ENCODE results near the gene ABHD8. TPM values are rescaled to one million over a fixed set of nuclear protein-coding genes. Genes with fewer than 3 reads are reported as not detected.

Gene ABHD8
- total and polyA plus RNA-seq, 12 donors, result 2.3 to 60.0 (median 35.8) TPM

DNA sequence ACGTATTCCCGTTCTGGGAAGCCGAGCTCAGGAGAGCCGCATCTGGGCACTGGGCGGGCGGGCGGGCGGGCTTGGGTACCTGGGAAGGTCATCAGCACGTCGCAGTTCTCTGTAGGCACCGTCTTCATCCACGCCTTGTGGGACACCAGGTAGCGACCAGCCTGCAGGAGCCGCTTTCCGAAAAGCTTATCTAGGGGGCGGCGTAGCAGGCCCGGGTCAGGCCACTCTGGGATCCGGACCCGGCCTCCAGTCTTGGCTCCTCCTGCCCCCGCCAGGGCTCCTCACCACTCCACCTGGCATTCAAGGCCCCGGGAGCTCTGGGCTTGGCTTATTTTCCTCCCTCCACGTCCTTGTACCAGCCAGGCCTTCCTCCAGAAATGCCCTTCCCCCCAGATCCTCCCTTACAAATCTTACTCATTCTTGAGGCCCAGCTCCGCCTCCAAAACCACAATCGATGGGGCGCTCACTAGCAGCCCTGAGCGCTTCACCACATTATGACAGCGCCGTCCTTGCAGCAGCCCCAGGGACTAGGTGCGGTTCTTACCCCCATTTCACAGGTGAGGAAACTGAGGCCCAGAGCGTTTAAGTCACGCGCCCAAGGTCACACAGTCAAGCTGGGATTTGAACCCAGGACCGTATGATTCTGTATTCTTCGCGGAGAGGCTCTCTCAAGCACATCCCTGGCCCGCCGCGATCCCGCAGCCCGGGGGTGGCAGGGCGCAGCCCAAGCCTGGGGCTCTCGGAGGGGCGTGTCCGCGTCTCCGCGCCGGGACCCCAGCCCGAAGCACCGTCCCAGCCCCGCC is 30.6 kb upstream of the ABHD8 start:
- TF ChIP-seq POLR2A (IDR thresholded peaks at IDR 0.05), result peak in 1 of 2 donors; percentile 76
- TF ChIP-seq CTCF (IDR thresholded peaks at IDR 0.05), result no peak
- peak overlapping the region; percentile 72 to 91 (median 83) for H3K27ac ChIP-seq
- H3K4me3 ChIP-seq, result peak overlapping the region; percentile 6 to 76 (median 50)
- no peaks in the 10 kb centered on the region for H3K36me3 ChIP-seq (replicated peaks in 1 of 2)
- DNase-seq, result peak; percentile 75 to 89 (median 88)
- H3K9me3 ChIP-seq (replicated peaks in 1 of 3), result no peaks in the 10 kb centered on the region
- intact Hi-C loops (cut with DNase I), result no loop called here
- WGBS, 4 donors, result 18 to 29% (median 23%) methylated on average over 16 to 52 of the region's 52 CpGs
- peaks cover 8 to 30% of the 10 kb centered on the region in 2 donors for H3K4me1 ChIP-seq (replicated peaks in 1 of 2)
- no peaks in the 10 kb centered on the region for H3K27me3 ChIP-seq

DNA sequence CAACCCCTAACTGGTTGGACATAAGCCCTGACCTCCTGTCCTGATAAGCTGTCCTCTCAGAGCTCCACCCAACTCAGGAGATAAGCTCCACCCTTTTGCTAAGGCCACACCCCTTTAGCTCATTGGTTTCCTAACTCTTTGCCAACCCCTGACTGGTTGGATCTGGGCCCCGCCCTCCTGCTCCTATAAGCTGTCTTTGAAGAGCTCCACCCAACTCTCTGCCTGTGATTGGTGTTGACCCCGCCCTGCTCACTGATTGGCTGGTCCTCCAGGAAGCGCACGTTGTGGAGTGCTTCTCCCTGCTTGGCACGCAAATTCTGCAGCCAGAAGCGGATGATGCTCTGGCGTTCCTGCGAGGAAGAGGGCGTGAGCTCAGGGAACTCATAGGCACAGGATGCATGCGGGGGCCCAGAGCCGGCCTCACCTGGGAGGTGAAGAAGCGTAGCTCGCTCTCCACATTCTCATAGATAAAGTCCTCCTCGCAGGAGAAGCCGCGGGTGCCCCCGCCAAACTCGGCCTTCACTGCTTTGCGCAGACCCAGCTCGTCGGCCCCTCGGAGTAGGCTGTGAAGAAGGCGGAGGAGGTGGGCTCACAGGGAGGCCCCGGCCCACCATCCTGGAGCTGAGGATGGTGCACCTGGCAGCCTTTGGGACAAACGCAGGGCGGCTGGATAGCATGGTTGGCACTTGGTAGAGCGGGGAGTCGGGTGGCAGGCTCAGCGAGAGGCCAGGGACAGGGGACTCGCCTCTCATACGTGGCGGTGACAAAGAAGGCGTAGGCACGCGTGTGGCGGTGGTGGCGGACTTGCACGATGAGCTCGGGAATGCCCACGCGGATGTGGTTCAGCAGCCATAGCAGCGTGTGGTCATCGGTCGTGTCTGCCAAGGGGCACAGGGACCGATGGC is 29.7 kb upstream of the ABHD8 start:
- Histone ChIP-seq H3K4me3 (peak overlapping the region in 1 of 4 donors; percentile 76), H3K4me1 (replicated peaks in 1 of 2) (peaks cover 9 to 33% of the 10 kb centered on the region in 2 donors), H3K36me3 (replicated peaks in 1 of 2) (no peaks in the 10 kb centered on the region), H3K9me3 (replicated peaks in 1 of 3) (no peaks in the 10 kb centered on the region), H3K27ac (peak overlapping the region in 2 of 5 donors; percentile 89 to 91), H3K27me3 (no peaks in the 10 kb centered on the region)
- peak in 5 of 7 donors; percentile 56 to 81 (median 65) for DNase-seq
- intact Hi-C loops (cut with DNase I), result no loop called here
- TF ChIP-seq POLR2A (IDR thresholded peaks at IDR 0.05), result no peak
- TF ChIP-seq CTCF (IDR thresholded peaks at IDR 0.05), result no peak
- 91 to 92% (median 92%) methylated on average over 18 to 45 of the region's 45 CpGs for WGBS, 4 donors

DNA sequence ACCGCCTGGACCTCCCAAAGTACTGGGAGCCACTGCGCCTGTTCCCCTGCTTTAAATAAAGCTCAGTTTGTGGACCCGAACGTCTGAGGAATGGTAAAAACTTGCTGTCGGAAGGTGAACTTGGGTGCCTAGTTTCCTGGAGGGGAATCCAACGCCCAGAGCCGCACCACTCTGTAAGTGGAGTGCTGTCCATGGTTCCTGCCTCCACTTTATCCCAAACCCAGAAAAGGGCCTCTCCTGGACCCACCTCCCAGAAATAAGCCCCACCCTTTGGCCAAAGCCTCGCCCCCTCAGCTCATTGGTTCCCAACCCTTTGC is 29.1 kb upstream of the ABHD8 start:
- H3K4me1 ChIP-seq (replicated peaks in 1 of 2), result peaks cover 4 to 36% of the 10 kb centered on the region in 2 donors
- TF ChIP-seq POLR2A (IDR thresholded peaks at IDR 0.05) (no peak), CTCF (IDR thresholded peaks at IDR 0.05) (no peak)
- intact Hi-C loops (cut with DNase I), result no loop called here
- no peaks in the 10 kb centered on the region for H3K27me3 ChIP-seq
- no peaks in the 10 kb centered on the region for H3K9me3 ChIP-seq (replicated peaks in 1 of 3)
- H3K36me3 ChIP-seq (replicated peaks in 1 of 2), result no peaks in the 10 kb centered on the region
- 89 to 97% (median 92%) methylated on average over 4 to 8 of the region's 8 CpGs for WGBS, 4 donors
- no peak overlapping the region for H3K4me3 ChIP-seq
- H3K27ac ChIP-seq, result no peak overlapping the region
- DNase-seq, result no peak

GRCh38 chr19:17331045-17331558 is 27.9 kb upstream of the ABHD8 start:
- DNase-seq, result no peak
- no peaks in the 10 kb centered on the region for H3K27me3 ChIP-seq
- intact Hi-C loops (cut with DNase I), result no loop called here
- H3K36me3 ChIP-seq (replicated peaks in 1 of 2), result no peaks in the 10 kb centered on the region
- no peak overlapping the region for H3K4me3 ChIP-seq
- no peak overlapping the region for H3K27ac ChIP-seq
- peaks cover 4 to 39% of the 10 kb centered on the region in 2 donors for H3K4me1 ChIP-seq (replicated peaks in 1 of 2)
- WGBS, 4 donors, result 89 to 96% (median 93%) methylated on average over 5 to 13 of the region's 13 CpGs
- H3K9me3 ChIP-seq (replicated peaks in 1 of 3), result no peaks in the 10 kb centered on the region
- TF ChIP-seq CTCF (IDR thresholded peaks at IDR 0.05), result no peak
- no peak for TF ChIP-seq POLR2A (IDR thresholded peaks at IDR 0.05)

All from adrenal gland (tissue), 12 donors.